Nephron (organoid): ENCODE results near the gene MCCD1.

Experiments
- H3K27ac Mint-ChIP-seq, 3 experiments: 2 replicates each; pipeline ENCODE4 v1.8.0; 2020; ENCODE audit warnings: mixed read lengths in 3 of 3, mild to moderate bottlenecking in 2 of 3, moderate library complexity in 1 of 3
- H3K27me3 Mint-ChIP-seq: 2 replicates; pipeline ENCODE4 v1.8.0; 2021; ENCODE audit warnings: low read depth, mild to moderate bottlenecking, moderate library complexity, mixed read lengths
- H3K36me3 Mint-ChIP-seq: 2 replicates; pipeline ENCODE4 v1.8.0; 2020; ENCODE audit warnings: low read depth, mixed read lengths
- H3K4me1 Mint-ChIP-seq: 2 replicates; pipeline ENCODE4 v1.8.0; 2020; ENCODE audit warnings: mixed read lengths
- H3K4me3 Mint-ChIP-seq, 3 experiments: 2 replicates each; pipeline ENCODE4 v1.8.0; 2020; ENCODE audit warnings: mild to moderate bottlenecking in 3 of 3, mixed read lengths in 3 of 3, moderate library complexity in 2 of 3
- H3K9me3 Mint-ChIP-seq: 2 replicates; pipeline ENCODE4 v1.8.0; 2020; ENCODE audit warnings: mixed read lengths
- TF ChIP-seq, protein P1 (sequence below), 3 experiments: fragments of 200-600 bp; sonication (generic); IDR thresholded peaks; one replicate each; pipeline ENCODE4 v1.5.0; 2021; ENCODE audit warnings: antibody characterized with exemption in 3 of 3; ENCODE audit not compliant: unreplicated experiment in 3 of 3

Gene MCCD1

DNA sequence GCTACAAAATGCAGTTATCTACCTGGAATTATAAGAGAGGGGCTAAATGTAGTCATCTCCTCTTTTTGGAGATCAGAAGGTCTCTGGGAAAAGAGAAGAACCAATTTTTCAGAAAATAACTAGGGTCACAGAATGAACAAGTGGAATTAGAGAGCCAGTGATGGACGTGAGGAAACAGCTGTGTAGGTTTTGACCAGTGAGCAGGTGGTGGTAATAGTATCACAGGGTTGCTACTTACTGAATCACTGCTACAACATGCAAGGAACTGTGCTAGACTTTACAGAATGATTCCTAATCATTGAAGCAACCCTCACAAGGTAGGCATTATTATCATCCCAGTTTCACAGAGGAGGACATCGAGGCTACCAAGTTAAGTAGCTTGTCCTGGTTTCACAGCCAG lies 15.9 kb downstream of the MCCD1 start:
- Mint-ChIP-seq H3K4me3 (peak overlapping the region; percentile 50 to 70 (median 54)), H3K4me1 (peaks cover 48% of the 10 kb centered on the region), H3K36me3 (peaks cover 27% of the 10 kb centered on the region), H3K27ac (peak overlapping the region in 2 of 3 experiments; percentile 3 to 30), H3K9me3 (no peaks in the 10 kb centered on the region), H3K27me3 (no peaks in the 10 kb centered on the region)
- TF ChIP-seq, protein P1, sequence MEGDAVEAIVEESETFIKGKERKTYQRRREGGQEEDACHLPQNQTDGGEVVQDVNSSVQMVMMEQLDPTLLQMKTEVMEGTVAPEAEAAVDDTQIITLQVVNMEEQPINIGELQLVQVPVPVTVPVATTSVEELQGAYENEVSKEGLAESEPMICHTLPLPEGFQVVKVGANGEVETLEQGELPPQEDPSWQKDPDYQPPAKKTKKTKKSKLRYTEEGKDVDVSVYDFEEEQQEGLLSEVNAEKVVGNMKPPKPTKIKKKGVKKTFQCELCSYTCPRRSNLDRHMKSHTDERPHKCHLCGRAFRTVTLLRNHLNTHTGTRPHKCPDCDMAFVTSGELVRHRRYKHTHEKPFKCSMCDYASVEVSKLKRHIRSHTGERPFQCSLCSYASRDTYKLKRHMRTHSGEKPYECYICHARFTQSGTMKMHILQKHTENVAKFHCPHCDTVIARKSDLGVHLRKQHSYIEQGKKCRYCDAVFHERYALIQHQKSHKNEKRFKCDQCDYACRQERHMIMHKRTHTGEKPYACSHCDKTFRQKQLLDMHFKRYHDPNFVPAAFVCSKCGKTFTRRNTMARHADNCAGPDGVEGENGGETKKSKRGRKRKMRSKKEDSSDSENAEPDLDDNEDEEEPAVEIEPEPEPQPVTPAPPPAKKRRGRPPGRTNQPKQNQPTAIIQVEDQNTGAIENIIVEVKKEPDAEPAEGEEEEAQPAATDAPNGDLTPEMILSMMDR (IDR thresholded peaks at IDR 0.05; ENCODE audit: unreplicated experiment in 3 of 3) = no peak

DNA sequence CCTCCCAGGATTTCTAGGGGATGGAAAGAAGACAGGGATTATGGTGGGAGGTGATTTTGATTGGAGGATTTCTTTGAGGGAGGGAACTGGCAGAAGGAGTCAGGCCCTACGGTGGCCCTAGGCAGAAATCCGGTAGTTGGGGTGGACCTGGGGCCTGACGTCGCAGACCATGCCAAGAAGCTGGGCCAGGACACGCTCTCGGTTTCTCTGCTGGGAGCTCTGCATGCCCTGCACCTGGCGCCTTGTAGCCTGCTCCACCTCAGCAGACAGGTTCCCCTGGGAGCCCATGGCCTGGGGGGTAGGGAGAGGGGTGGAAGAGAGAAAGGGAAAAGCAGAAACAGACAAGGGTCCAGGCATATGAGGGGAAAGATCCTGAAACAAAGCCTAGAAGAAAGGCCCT lies 16.5 kb downstream of the MCCD1 start:
- H3K4me3 Mint-ChIP-seq = peak overlapping the region; percentile 83 to 89 (median 84)
- H3K36me3 Mint-ChIP-seq = peaks cover 24% of the 10 kb centered on the region
- TF ChIP-seq, protein P1 (IDR thresholded peaks at IDR 0.05; ENCODE audit: unreplicated experiment in 3 of 3) = no peak
- H3K27ac Mint-ChIP-seq = peak overlapping the region in 2 of 3 experiments; percentile 5 to 48
- H3K27me3 Mint-ChIP-seq = no peaks in the 10 kb centered on the region
- peaks cover 41% of the 10 kb centered on the region for H3K4me1 Mint-ChIP-seq
- no peaks in the 10 kb centered on the region for H3K9me3 Mint-ChIP-seq

DNA sequence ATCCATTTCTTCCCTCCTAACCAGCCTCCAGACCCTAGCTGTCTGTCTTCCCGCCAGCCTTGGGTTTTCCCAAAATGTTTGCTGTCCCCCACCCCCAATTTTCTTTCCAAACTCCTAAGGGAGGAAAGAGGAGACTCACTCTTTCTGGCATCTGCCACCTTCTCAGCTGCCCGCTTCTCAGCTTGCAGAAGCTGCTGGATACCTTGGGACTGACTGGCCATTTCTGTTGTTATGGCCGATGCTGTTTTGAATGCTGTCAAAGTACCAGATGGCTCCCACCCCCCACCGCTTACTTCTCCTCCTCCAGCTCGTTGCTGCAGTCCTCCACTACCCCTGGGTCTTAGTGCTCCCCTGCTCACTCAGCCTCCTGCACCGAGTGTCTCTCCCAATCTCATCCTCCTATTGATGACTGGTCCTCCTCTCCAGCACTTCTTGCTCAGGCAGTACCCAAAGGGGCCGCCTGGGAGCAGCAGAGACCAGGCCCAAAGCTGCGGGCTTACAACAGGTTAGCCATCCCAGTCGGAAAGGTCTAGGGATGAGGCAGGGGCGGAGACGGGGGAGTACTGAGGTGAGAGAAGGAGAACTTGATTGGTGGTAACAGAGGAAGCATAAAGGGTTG lies 17.7 kb downstream of the MCCD1 start, which contains the start of gene ATP6V1G2:
ATP6V1G2 (minus strand) TSS at position 270 of the 619 bp plus-strand sequence; CDS start at position 221, 49 bp downstream.
- H3K4me1 Mint-ChIP-seq = peaks cover 34% of the 10 kb centered on the region
- H3K27me3 Mint-ChIP-seq = no peaks in the 10 kb centered on the region
- H3K9me3 Mint-ChIP-seq = no peaks in the 10 kb centered on the region
- peak within 1 kb of the TSS; percentile 29 to 89 (median 77) for H3K27ac Mint-ChIP-seq
- peaks cover 23% of the 10 kb centered on the region for H3K36me3 Mint-ChIP-seq
- TF ChIP-seq, protein P1 (IDR thresholded peaks at IDR 0.05; ENCODE audit: unreplicated experiment in 3 of 3) = peak; percentile 92 to 98 (median 95)
- peak within 1 kb of the TSS; percentile 83 to 89 (median 84) for H3K4me3 Mint-ChIP-seq

GRCh38 chr6:31546958-31547726 lies 18.4 kb downstream of the MCCD1 start, which contains the start of gene NFKBIL1:
Gene NFKBIL1 (plus strand): TSS chr6:31547608. CDS start chr6:31547695, 87 bp downstream.
- peaks cover 34% of the 10 kb centered on the region for H3K4me1 Mint-ChIP-seq
- peak within 1 kb of the TSS; percentile 83 to 89 (median 84) for H3K4me3 Mint-ChIP-seq
- peak within 1 kb of the TSS; percentile 29 to 89 (median 77) for H3K27ac Mint-ChIP-seq
- no peaks in the 10 kb centered on the region for H3K9me3 Mint-ChIP-seq
- peaks cover 24% of the 10 kb centered on the region for H3K36me3 Mint-ChIP-seq
- TF ChIP-seq, protein P1 (IDR thresholded peaks at IDR 0.05; ENCODE audit: unreplicated experiment in 3 of 3) = peak in 1 of 3 experiments; percentile 22
- H3K27me3 Mint-ChIP-seq = no peaks in the 10 kb centered on the region

DNA sequence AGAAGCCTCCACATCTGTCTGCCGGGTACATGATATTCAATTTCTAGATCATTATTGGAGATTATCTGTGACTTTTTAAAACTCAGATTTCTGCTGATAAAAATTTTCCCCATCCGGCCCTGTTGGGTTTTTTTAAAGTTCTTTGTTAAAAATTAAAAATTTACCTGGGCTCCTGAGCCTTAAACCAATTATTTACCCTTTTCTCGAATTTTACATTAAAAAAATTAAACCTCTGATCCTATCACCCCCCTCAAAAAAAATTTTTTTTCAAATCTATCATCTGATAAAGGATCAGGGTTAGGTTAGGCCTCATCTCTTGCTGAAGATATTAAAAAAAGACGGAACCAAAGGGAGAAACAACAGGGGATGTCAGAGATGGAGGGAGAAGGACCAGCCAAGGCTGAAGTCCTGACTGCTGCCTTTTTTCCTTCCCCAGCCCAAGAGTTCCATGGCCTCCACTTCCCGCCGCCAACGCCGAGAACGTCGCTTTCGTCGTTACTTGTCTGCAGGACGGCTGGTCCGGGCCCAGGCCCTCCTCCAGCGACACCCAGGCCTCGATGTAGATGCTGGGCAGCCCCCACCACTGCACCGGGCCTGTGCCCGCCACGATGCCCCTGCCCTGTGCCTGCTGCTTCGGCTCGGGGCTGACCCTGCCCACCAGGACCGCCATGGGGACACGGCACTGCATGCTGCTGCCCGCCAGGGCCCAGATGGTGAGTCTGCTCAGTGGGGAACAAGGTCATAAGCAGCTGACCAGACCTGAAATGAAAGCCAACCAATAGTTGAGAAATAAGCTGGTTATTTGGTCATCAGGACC lies 19.2 kb downstream of the MCCD1 start:
- H3K36me3 Mint-ChIP-seq = peaks cover 24% of the 10 kb centered on the region
- TF ChIP-seq, protein P1 (IDR thresholded peaks at IDR 0.05; ENCODE audit: unreplicated experiment in 3 of 3) = no peak
- no peaks in the 10 kb centered on the region for H3K9me3 Mint-ChIP-seq
- H3K4me1 Mint-ChIP-seq = peaks cover 34% of the 10 kb centered on the region
- no peaks in the 10 kb centered on the region for H3K27me3 Mint-ChIP-seq
- H3K4me3 Mint-ChIP-seq = peak overlapping the region; percentile 83 to 89 (median 84)
- H3K27ac Mint-ChIP-seq = peak overlapping the region; percentile 29 to 89 (median 77)
